LNCaP clone FGC (cell line): ENCODE results near the gene MARCHF7.

Experiments
- DNase-seq: peaks from one replicate; pipeline ENCODE4 v3.0.0-alpha.2; 2011; ENCODE audit warnings: low read depth
- H3K4me3 ChIP-seq: 2 replicates; pipeline ENCODE4 v1.5.1; 2011; ENCODE audit warnings: mild to moderate bottlenecking, low read depth, low read length, control low read depth
- TF ChIP-seq, protein P1 (sequence below): IDR thresholded peaks from 2 replicates; pipeline ENCODE4 v1.5.1; 2012; ENCODE audit warnings: mild to moderate bottlenecking; ENCODE audit not compliant: control insufficient read depth, insufficient read depth; ENCODE audit errors: extremely low read depth

The MARCHF7 gene

DNA sequence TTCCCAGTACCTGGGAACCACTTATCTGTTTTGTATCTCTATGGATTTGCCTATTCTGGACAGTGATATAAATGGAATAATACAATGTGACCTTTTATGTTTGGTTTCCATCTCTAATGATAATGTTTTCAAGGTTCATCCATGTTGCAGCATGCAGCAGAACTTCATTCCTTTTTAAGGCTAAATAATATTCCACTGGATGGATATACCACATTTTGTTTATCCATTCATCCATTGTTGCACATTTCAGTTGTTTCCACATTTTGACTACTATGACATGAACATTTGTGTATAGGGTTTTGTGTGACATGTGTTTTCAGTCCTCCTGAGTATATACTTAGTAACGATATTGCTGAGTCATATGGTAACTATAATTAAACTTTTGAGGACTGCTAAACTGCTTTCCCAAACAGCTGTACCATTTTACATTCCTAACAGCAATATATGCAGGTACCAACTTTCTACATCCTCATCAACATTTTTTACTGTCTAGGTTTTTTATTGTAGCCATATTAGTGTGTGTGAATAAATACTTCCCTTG, 17.7 kb upstream of the MARCHF7 start:
- no peak overlapping the region for H3K4me3 ChIP-seq
- TF ChIP-seq, protein P1, sequence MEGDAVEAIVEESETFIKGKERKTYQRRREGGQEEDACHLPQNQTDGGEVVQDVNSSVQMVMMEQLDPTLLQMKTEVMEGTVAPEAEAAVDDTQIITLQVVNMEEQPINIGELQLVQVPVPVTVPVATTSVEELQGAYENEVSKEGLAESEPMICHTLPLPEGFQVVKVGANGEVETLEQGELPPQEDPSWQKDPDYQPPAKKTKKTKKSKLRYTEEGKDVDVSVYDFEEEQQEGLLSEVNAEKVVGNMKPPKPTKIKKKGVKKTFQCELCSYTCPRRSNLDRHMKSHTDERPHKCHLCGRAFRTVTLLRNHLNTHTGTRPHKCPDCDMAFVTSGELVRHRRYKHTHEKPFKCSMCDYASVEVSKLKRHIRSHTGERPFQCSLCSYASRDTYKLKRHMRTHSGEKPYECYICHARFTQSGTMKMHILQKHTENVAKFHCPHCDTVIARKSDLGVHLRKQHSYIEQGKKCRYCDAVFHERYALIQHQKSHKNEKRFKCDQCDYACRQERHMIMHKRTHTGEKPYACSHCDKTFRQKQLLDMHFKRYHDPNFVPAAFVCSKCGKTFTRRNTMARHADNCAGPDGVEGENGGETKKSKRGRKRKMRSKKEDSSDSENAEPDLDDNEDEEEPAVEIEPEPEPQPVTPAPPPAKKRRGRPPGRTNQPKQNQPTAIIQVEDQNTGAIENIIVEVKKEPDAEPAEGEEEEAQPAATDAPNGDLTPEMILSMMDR, result no peak
- DNase-seq, result no peak

DNA sequence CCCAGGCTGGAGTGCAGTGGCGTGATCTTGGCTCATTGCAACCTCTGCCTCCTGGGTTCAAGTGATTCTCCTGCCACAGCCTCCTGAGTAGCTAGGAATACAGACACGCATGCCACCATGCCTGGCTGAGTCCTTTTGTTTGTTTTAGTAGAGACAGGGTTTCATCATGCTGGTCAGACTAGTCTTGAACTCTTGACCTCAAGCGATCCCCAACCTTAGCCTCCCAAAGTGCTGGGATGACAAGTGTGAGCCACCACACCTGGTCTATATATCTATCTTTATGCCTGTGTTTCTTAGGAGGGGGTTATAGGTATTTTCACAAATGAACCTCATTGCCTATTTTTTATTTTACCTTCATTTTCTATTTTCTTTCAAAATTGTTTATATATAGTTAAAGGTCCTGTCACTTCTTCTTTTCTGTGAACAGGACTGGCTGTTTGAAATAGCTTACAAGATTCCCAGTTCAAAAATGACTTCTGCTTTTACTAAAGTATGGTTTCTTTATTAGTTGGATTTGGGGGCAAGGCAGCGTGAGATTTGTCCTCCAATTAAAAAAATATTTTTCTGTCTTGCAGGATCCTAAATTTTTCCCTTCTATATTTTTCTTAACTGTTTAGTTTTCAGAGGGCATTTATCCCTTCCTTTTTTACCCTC, 16.4 kb upstream of the MARCHF7 start:
- H3K4me3 ChIP-seq, result no peak overlapping the region
- DNase-seq, result no peak
- TF ChIP-seq, protein P1, result no peak

DNA sequence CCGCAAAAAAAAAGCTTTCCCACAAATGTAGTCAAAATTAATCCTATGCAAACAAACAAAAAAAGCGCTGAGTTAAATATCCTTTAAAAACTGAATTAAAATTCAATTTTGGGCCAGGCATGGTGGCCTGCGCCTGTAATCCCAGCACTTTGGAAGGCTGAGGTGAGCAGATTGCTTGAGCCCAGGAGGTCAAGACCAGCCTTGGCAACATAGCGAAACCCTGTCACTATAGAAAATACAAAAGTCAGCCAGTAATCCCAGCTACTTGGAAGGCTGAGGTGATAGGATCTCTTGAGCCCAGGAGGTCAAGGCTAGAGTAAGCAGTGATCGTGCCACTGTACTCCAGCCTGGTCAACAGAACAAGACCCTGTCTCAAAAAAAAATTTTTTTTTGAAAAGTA, 8.8 kb upstream of the MARCHF7 start:
- TF ChIP-seq, protein P1, result no peak
- DNase-seq, result no peak
- H3K4me3 ChIP-seq, result no peak overlapping the region

- TF ChIP-seq, protein P1, result no peak
- no peak overlapping the region for H3K4me3 ChIP-seq
- DNase-seq, result no peak
These were observed 5.8 kb upstream of the MARCHF7 start for GRCh38 chr2:159706385-159706980.

DNA sequence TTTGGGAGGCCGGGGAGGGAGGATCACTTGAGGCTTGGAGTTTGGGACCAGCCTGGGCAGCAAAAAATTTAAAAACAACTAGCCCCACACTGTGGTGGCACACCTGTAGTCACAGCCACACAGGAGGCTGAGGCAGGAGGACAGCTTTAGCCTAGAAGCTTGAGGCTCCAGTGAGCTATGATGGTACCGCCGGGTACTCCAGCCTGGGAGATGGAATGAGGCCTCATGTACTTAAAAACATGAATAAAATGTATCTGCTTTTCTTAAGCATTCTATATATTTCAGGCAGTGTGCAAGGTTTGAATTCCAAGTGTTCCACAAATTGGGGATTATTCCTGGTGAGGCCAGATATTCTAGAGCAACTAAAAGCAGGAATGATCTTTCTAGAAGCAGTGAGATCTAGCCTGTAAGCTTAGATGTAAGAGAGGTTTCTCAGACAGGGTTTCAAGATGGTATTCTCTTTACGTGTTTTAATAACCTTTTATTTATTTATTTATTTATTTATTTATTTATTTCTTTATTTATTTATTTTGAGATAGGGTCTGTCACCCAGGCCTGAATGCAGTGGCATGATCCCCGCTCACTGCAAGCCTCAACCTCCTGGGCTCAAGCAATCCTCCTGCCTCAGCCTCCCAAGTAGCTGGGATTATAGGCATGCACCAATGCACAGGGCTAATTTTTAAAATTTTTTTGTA, 4.1 kb upstream of the MARCHF7 start:
- TF ChIP-seq, protein P1, result no peak

DNA sequence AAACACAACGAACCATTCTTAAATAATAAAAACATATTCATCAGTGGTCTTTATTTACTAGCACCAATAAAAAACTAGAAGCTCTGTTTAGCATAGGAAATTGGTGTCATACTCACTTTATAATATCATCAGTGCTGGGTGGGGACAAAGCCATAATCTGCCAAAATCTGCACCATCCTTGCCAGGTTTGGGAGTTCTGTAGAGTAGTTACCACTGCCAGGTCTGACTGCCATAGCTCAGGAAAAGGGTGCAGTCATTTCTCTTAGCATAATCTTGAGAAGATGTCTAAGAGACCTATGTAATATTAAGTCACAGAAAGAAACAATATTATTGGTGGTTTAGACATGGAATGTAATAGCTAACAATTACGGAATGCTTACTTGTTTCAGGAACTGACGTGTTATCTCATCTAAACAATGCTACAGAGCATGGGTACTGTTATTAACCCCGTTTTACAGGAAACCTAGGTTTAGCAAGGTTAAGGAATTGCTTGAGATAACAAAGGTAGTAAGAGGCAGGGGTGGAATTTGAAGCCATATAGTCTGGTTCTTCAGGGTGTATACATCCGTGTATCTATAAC, 1.6 kb upstream of the MARCHF7 start:
- no peak for DNase-seq
- H3K4me3 ChIP-seq, result no peak overlapping the region
- TF ChIP-seq, protein P1, result no peak

More for the DNA sequence above, 4.1 kb upstream of the MARCHF7 start:
- no peak overlapping the region for H3K4me3 ChIP-seq
- no peak for DNase-seq
